GM12873 (cell line): Measurements from ENCODE around the gene TSPAN9.

Experiments used
- TF ChIP-seq, protein P1 (sequence below): IDR thresholded peaks from 2 replicates; pipeline ENCODE4 v1.5.1; 2012; ENCODE audit warnings: low read depth, mild to moderate bottlenecking, moderate library complexity, low read length, control low read depth; ENCODE audit not compliant: insufficient read depth; ENCODE audit errors: missing control alignments

Gene TSPAN9

DNA sequence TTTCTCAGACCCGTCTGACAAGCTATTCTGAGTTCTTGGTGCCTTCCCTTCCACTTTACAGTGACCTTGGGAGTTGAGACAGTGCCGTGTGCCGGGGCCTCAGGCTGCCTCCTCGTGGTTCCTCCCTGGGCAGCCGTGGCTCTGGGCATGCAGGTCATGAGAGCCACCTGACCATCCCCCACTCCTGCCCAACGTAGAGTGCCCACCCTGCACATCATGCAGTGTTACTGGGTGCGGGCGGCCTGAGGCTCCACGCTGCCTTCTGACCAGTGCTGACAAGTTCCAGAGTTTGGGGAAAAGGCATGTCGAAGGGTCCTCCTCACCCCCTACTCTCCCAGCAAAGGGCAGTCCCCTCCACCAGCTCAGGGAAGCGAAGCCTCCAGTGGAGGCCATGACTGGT lies 190.5 kb downstream of the TSPAN9 start:
- TF ChIP-seq, protein P1, sequence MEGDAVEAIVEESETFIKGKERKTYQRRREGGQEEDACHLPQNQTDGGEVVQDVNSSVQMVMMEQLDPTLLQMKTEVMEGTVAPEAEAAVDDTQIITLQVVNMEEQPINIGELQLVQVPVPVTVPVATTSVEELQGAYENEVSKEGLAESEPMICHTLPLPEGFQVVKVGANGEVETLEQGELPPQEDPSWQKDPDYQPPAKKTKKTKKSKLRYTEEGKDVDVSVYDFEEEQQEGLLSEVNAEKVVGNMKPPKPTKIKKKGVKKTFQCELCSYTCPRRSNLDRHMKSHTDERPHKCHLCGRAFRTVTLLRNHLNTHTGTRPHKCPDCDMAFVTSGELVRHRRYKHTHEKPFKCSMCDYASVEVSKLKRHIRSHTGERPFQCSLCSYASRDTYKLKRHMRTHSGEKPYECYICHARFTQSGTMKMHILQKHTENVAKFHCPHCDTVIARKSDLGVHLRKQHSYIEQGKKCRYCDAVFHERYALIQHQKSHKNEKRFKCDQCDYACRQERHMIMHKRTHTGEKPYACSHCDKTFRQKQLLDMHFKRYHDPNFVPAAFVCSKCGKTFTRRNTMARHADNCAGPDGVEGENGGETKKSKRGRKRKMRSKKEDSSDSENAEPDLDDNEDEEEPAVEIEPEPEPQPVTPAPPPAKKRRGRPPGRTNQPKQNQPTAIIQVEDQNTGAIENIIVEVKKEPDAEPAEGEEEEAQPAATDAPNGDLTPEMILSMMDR, result no peak

DNA sequence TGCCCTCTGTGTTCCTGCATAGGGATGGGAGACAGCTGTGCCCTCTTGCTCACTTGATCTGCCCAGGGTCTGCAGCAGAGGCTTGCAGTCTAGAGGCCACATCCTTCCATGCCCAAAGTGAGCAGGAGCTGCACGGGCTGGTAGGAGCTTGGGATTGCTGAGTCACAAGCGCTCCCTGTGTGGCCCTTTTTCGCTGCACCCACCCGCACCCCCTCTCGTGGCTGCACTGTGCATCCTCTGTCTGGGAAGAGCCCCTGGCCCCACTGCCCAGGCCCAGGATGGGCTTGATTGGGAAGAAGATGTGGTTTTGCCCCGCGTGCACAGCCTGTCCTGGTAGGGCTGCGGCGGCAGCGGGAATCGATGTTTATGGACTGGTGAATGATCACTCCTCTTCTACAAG lies 192.4 kb downstream of the TSPAN9 start:
- TF ChIP-seq, protein P1, result no peak

DNA sequence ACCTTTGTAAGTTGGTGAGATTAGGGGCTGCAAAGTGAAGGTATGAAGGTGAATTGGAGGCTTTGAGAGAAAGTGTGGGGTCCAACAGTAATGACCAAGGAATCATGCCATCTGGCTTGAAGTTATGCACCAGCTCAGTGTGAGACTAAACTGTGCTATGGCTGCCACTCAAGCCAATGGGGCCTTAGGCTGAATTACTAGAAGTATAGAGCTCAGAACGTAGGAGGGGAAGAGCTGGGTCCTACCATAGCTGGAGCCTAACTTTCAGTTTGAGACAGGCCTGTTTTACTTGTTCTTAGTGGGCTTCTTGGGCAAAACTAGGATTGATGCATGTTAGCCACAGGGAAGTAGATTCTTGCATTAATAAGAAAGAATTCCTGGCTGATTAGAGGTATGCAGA lies 194.0 kb downstream of the TSPAN9 start:
- TF ChIP-seq, protein P1, result no peak

DNA sequence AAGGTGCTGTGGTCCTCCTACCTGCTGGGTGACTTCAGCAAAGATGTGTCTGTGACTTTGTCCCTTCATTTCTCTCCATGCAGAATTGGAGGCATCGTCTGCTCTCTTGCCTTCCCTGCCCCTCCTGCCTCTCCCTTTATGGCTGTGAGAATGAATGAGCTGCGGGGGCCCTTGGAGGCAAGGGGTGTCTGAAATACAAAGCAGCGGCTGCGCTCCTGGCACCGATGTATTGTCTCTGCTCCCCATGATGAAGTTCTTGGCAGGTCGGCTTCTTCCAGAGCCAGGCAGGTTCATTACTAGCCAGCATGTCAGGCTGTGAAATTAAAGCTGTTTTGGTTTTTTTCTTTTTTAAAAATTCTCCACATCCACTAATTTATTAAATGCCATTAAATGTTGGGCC lies 194.5 kb downstream of the TSPAN9 start:
- TF ChIP-seq, protein P1, result no peak

DNA sequence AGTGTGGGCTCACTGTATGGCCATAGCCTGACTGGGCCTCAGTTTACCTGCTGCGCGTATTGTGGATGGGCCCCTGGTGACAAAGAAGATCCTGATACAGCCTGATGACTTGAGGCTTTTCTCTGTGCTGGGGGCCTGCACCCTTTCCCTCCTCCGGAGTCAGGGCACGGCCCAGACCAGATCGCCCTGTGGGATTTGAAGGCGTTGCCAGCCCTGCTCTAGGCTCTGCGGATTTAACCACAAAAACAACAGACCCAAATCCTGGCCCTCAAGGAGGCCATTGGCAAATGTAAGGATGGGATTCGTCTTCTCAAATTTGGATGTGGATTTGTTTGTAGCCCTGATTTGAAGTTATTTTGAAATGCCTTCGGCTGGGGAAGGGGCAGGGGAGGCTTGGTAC lies 195.8 kb downstream of the TSPAN9 start:
- TF ChIP-seq, protein P1, result no peak

DNA sequence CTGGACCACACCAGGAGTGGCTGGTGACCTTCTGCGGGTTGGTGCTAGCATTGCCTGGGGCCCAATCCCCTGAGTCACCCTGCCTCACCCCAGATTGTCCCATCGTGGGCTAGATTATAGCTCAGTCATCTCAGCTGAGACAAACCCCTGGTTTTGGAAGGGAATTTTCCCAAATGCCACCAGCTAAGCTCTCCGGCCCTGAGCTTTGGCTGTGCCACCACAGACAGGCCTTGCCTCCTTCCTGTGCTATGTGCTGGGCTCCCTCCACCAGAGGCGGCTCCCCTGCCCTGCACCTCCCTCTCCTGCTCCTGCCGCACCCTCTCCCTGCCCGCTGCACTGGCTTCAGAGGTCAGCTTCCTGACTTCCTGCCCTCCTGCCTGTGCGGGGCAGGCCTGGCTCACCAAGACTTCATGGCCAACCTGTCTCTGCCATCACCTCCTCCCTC lies 196.3 kb downstream of the TSPAN9 start:
- TF ChIP-seq, protein P1, result no peak

DNA sequence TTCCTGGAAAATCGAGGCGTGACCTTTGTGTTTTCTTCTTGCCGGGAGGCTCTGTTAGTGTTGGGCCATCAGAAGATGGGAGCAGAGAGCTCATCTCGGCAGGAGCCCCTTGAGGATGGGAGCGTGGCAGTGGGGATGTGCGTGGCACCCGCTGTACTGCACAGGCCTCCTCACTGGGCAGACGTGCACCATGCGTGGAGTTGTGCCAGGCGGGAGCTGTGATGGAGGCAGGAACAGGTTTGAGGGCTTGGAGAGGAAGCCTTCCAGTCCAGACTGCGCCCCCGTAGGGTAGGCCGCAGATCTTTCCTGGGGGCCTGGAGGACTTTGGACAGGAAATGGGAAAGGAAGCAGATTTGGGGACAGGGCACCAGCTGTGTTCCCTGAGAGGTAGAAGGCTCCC lies 197.5 kb downstream of the TSPAN9 start:
- TF ChIP-seq, protein P1, result no peak
